ENCODE results near the gene SPINK5. TPM values are rescaled to one million over a fixed set of nuclear protein-coding genes. Genes with fewer than 3 reads are reported as not detected.
A peak's percentile ranks its signal among the peaks of the same experiment; 100 is the strongest.

SPINK5 gene
- total and polyA plus RNA-seq, 4 donors = 0.10 to 0.42 TPM; not detected in 2

- Histone ChIP-seq H3K4me3 (ENCODE audit: low read depth in 1 of 3, low read length in 3 of 3) (no peak overlapping the region), H3K36me3 (ENCODE audit: control insufficient read depth in 4 of 4, insufficient read depth in 3 of 4, low read depth in 1 of 4, low read length in 3 of 4) (no peaks in the 10 kb centered on the region), H3K9me3 (ENCODE audit: control insufficient read depth in 4 of 4, low read length in 3 of 4) (no peaks in the 10 kb centered on the region), H3K27ac (ENCODE audit: low read depth in 1 of 2, low read length in 2 of 2) (no peak overlapping the region), H3K4me1 (ENCODE audit: control insufficient read depth in 4 of 4, insufficient read depth in 4 of 4, low read length in 3 of 4) (peaks cover 3 to 16% (median 6%) of the 10 kb centered on the region in 4 donors), H3K9ac (ENCODE audit: low read depth in 1 of 2, low read length in 2 of 2) (no peak overlapping the region), H3K27me3 (ENCODE audit: control insufficient read depth in 4 of 4, insufficient read depth in 4 of 4, low read length in 3 of 4) (no peaks in the 10 kb centered on the region)
- TF ChIP-seq SP1 (IDR thresholded peaks at IDR 0.05) (no peak), GABPA (IDR thresholded peaks at IDR 0.05 in 1 of 2, conservative IDR thresholded peaks at IDR 0.05 in 1 of 2) (no peak), FOXA2 (IDR thresholded peaks at IDR 0.05) (no peak), RXRA (IDR thresholded peaks at IDR 0.05) (no peak), EGR1 (IDR thresholded peaks at IDR 0.05; ENCODE audit: low read depth in 2 of 2) (no peak), HNF4G (IDR thresholded peaks at IDR 0.05) (no peak), MAX (IDR thresholded peaks at IDR 0.05) (no peak)
- no peak for DNase-seq (ENCODE audit: low spot score)
These were observed 82.1 kb downstream of the SPINK5 start for GRCh38 chr5:148145916-148146315.

- no peak overlapping the region for H3K4me3 ChIP-seq (ENCODE audit: low read depth in 1 of 3, low read length in 3 of 3)
- TF ChIP-seq HNF4G (IDR thresholded peaks at IDR 0.05) = no peak
- TF ChIP-seq RAD21 (IDR thresholded peaks at IDR 0.05) = no peak
- TF ChIP-seq FOXA2 (IDR thresholded peaks at IDR 0.05) = peak; percentile 29
- peak; percentile 14 for TF ChIP-seq ZBTB33 (IDR thresholded peaks at IDR 0.05)
- no peak for TF ChIP-seq YY1 (IDR thresholded peaks at IDR 0.05)
- TF ChIP-seq NR2F2 (IDR thresholded peaks at IDR 0.05) = no peak
- TF ChIP-seq HNF4A (conservative IDR thresholded peaks at IDR 0.05) = peak in 1 of 2 donors; percentile 42
- no peak for TF ChIP-seq JUND (IDR thresholded peaks at IDR 0.05)
- TF ChIP-seq TAF1 (conservative IDR thresholded peaks at IDR 0.05) = no peak
- TF ChIP-seq EGR1 (IDR thresholded peaks at IDR 0.05; ENCODE audit: low read depth in 2 of 2) = no peak
- no peak for TF ChIP-seq GABPA (IDR thresholded peaks at IDR 0.05 in 1 of 2, conservative IDR thresholded peaks at IDR 0.05 in 1 of 2)
- no peak for TF ChIP-seq REST (IDR thresholded peaks at IDR 0.05)
- TF ChIP-seq SP1 (IDR thresholded peaks at IDR 0.05) = peak; percentile 14
- no peak for TF ChIP-seq FOXA1 (IDR thresholded peaks at IDR 0.05)
- peak; percentile 91 for TF ChIP-seq MAX (IDR thresholded peaks at IDR 0.05)
- no peak for TF ChIP-seq ATF3 (IDR thresholded peaks at IDR 0.05)
- no peak for TF ChIP-seq CTCF (IDR thresholded peaks at IDR 0.05; ENCODE audit: low read depth, low read length, missing input control)
- TF ChIP-seq RXRA (IDR thresholded peaks at IDR 0.05) = peak; percentile 25 to 49
- no peak for DNase-seq (ENCODE audit: low spot score)
- H3K27ac ChIP-seq (ENCODE audit: low read depth in 1 of 2, low read length in 2 of 2) = no peak overlapping the region
- H3K27me3 ChIP-seq (ENCODE audit: control insufficient read depth in 4 of 4, insufficient read depth in 4 of 4, low read length in 3 of 4) = no peaks in the 10 kb centered on the region
- H3K36me3 ChIP-seq (ENCODE audit: control insufficient read depth in 4 of 4, insufficient read depth in 3 of 4, low read depth in 1 of 4, low read length in 3 of 4) = no peaks in the 10 kb centered on the region
- peaks cover 3 to 16% (median 6%) of the 10 kb centered on the region in 4 donors for H3K4me1 ChIP-seq (ENCODE audit: control insufficient read depth in 4 of 4, insufficient read depth in 4 of 4, low read length in 3 of 4)
- no peaks in the 10 kb centered on the region for H3K9me3 ChIP-seq (ENCODE audit: control insufficient read depth in 4 of 4, low read length in 3 of 4)
- 28% methylated on average over 1 of the region's 1 CpG for WGBS
- H3K9ac ChIP-seq (ENCODE audit: low read depth in 1 of 2, low read length in 2 of 2) = no peak overlapping the region
These were observed 82.7 kb downstream of the SPINK5 start for GRCh38 chr5:148146487-148146886.
